CD4-positive, alpha-beta T cell treated with Interleukin-4 for 4 hours (primary cell): ENCODE data around the gene CCPG1.
A peak's percentile ranks its signal among the peaks of the same experiment; 100 is the strongest.

ENCODE experiments used
- DNase-seq: peaks from one replicate; pipeline ENCODE4 v3.0.0-alpha.2; 2020

The CCPG1 gene

DNA sequence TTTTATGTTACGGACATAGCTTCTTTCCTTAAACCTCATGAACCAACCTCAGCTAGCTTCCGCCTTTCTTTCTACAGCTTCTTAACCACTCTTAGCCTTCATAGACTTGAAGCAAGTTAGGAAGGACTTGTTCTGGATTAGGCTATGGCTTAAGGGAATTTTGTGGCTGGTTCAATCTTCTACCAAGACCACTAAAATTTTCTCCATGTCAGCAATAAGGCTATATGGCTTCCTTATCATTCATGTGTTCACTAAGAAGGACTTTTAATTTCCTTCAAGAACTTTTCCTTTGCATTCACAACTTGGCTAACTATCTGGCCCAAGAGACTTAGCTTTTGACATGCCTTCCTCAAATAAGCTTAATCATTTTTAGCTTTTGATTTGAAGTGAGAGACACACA lies 24.5 kb downstream of the CCPG1 start:
- no peak for DNase-seq

DNA sequence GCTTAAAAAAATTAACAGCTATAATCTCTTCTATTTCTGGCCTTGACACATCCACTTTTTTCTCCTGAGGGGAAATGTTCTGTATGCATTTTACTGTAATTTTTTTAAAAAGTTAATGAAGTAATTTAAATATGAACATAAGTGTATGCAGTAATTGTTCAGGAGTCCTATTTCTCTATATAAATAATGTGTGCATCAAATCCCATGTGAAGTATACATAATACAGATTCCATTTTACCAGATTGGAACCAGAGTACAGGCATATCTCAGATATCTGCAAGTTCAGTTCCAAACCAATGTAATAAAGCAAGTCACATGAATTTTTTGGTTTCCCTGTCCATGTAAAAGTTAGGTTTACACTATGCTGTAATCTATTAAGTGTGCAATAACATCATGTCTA lies 26.6 kb downstream of the CCPG1 start:
- DNase-seq, result no peak

DNA sequence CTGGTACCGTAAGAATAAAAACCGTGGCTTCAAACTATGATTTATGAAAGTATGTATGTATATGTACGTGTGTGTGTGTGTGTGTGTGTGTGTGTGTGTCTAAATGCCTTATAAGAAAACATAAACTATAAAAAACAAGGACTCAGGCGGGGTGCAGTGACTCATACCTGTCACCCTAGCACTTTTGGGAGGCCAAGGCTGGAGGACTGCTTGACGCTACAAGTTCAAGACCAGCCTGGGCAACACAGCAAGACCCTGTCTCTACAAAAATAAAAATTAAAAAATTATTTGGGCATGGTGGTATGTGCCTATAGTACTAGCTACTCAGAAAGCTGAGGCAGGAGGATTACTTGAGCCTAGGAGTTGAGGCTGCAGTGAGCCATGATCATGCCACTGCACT lies 29.1 kb downstream of the CCPG1 start:
- no peak for DNase-seq

DNA sequence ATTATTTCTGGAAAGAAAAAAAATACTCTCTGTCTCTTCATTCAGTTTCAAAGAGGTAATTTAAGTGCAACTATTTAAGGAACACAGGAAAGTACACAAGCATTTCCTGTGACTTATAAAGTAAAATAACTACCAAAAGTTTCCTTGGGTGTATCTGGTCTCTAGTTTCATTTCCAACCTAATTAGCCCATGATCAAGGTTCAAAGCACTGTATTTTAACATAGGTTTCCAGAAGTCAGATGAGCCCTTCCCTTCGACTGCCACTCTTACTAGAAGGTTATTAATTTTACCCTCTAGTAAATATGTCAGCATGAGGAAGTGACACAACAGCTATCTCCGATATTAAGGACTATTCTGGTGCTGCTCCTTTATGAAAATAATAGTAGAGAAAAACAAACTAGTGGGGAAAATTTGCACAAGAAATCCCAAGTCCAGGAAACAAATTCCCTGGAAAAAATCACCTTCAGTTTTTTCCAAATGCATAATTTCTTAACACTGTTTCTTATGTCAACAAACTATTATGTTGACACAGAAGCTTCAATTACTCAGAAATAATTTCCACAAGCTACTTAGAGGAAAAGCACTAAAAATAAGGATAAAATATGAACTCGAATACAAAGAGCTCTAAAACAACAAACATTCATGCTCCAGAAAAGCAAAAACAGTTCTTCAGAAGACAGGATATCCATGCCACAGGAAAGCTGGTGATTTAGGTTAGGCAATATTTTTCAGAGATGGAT lies 35.3 kb downstream of the CCPG1 start:
- no peak for DNase-seq

DNA sequence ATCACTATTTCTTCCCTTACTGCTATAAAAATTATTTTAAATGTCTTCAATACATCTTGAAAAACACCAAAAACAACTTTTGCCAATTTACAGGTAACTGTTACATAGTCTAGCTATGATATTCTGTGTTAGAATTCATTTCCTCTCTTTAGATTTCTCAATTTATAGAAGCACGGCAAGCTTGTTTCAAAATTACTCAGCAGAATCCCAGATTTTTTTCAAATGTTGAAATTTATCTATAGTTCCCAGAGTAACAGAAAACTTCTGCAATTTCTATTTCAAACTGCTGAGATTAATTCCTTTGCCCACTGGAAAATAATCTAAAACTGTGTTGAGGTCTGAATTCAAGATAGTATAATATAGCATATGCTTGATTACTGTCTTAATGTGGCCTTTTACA lies 41.2 kb downstream of the CCPG1 start:
- DNase-seq, result no peak

DNA sequence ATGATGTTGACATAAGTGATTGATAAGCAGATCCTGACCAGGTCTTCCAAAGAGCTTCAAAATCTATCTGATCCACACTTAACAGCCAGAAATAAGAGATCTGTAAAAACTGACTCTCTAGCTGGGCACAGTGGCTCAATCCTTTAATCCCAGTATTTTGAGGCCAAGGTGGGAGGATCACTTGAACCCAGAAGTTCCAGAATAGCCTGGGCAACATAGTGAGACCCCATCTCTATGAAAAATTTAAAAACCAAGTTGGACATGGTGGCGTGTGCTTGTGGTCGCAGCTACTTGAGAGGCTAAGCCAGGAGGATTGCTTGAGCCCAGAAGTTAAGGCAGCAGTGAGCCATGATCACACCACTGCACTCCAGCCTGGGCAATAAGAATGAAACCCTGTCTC lies 45.5 kb downstream of the CCPG1 start:
- no peak for DNase-seq

DNA sequence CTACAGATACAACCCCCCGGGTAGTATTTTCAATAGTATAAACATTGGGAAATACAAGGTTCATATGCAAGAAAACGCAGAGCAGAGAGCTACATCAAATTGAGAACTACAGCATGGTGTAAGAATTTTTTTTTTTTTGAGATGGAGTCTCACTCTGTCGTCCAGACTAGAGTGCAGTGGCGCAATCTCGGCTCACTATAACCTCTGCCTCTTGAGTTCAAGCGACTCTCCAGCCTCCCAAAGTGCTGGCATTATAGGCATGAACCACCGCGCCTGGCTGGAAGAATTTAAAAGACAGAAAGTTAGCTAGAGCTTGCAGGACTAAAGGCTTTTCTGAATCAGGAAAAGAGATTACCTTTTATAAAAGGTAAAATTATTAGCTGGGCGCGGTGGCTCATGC lies 47.1 kb downstream of the CCPG1 start:
- DNase-seq, result no peak

DNA sequence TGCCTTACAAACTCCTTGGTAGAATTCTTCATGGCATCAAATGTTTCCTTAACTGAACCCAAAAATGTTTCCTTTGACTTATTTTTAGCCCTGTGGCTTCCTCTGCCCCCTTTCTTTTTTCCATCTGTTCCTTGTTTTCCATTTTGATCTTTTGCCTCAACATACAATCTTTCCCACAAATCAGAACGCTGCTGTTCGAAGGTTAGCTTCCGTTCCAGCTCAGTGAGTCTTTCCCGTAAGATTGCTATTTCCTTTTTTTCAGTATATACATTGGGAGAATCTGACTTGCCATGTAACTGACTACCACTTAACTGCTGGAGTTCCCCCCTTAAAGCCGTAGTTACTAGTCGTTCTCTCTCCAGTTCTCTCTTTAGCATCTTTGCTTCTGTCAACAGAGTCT lies 47.9 kb downstream of the CCPG1 start:
- no peak for DNase-seq

DNA sequence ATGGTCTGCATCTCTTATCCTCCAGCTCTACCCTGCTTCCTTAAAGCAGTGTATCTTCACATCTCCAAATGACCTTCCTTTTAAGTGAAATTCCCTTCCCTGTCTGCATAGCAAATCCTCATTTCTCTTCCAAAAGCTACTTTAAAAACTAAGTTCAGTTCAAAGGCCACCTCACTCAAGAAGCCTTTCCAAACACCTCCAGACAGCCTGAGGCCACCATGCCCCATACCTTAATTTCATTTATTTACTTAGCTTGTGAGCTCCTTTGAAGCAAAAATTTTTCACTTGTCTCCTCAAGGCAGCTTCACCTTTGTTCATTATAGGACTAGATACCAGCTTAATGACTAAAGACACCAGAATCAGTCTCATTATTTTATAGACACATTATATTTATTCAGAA lies 49.7 kb downstream of the CCPG1 start:
- no peak for DNase-seq

DNA sequence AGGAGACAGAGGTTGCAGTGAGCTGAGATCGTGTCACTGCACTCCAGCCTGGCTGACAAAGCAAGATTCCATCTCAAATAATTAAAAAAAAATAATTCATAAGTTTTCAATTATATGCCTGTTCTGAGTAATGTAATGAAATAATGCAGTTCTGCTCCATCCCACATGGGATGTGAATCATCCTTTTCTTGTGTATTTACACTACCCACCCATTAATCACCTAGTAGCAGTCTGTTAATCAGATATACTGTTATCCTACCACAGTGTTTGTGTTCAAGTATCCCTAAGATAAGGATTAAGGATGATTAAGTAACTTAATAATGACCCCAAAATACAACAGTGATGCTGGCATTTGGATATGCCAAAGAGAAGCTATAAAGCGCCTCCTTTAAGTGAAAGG lies 50.4 kb downstream of the CCPG1 start:
- DNase-seq, result no peak

DNA sequence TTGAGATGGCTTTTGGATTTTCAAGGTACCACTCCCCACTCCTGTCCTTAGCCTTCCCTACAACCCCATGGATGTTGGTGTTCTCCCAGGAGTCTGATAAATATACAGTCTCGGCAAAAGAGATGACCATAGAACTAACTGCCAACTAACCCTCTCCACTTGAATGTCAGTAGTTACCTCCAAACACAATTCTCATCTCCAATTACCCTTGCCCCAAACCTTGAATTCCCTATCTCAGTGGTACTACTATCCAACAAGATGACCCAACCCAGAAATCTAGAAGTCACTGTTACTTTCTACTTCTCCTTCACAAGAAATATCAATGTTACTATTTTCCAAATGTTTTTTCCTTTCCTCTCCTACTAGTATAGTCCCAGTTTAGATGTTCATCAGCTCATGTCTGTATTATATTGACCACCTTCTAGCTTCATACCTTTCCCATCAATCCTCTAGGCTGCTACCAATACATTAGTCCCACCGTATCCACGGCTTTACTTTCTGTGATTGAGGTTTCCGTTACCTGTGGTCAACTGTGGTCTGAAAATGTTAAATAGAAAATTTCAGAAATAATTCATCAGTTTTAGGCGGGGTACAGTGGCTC lies 51.1 kb downstream of the CCPG1 start:
- no peak for DNase-seq

DNA sequence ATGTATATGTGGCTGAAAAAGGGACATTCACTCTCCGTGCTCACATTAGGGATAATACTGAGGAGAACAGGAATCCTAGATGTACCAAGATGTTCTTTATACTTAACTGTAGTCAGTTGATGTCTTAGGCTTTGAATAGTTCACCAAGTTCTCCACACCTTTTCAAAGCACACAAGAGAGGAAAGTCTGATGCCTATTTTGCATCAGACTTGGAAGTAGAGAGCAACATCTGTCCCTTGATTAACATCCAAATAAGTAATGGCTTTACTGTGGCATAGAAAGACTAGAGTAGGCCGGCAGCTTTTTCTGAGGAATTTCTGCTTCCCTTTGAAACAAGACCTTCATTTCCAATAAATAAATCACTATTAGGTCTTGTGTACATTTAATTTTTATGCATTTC lies 55.1 kb downstream of the CCPG1 start:
- DNase-seq, result no peak

DNA sequence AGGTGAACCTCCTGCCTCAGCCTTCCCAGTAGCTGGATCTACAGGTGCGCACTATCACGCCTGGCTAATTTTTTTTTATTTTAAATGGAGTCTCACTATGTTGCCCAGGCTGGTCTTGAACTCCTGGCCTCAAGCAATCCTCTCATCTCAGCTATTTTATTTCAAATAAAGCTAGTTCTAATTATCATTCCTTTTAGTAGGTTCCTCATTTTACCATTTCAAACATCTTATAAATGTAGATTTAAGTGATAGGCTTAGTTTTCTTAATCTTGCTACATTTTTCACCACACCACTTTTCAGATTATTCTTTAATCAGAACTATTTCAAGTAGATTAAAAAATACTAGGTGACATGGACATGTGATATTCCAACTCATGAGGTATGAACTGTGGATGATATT lies 58.9 kb downstream of the CCPG1 start:
- DNase-seq, result no peak

DNA sequence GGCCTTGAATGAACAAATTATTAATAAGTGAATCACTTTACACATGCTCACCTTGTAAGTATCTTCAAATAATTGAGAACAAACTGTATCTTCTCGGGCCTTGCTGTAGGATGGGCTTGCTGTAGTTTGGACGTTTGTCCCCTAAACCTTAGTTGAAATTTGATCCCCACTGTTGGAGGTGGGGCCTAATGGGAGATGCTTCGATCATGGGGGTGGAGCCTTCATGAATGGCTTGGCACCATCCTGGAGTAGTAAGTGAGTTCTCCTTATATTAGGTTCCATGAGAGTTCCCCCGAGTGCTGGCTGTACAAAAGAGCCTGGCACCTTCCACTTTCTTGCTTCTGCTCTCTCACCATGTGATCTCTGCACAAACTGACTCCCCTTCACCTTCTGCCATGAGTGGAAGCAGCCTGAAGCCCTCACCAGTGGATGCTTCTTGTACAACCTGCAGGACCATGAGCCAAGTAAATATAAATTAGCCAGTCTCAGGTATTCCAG lies 59.8 kb downstream of the CCPG1 start:
- DNase-seq, result no peak

DNA sequence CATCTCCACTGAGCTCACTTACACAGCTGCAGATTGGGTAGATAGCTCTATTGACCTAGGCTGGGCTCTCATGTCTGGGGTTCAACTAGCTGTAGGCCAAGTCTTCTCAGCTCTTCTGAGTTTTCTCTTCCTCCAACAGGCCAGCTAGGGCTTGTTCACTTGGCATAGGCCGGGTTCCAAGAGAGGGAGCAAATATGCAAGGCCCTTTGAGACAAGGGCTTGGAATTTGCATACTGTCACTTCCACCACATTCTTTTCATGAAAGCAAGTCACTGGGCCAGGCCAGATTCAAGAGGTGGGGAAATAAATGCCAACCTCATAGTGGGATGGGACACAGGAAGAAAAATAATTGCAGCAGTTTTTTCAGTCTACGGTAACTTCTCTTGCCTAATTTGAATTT lies 64.0 kb downstream of the CCPG1 start:
- no peak for DNase-seq

DNA sequence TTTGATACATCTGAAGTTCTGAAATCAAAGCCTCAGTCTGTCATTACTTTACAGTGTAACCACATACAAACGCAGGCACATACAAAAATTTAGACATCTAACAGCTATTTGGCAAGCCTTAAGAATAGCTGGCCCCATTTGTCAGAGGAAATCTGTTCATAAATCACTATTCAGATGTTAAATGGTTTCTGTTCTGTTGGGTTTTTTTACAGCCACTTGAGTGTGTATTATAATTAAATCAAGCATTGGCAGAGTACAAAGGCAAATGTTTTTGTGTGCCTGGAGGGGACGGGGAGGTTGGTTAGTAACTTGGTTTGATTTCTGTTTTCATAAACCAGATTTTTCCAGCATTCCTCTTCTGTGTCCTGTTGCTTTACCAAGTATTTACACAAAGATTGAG lies 65.0 kb downstream of the CCPG1 start:
- DNase-seq, result no peak

DNA sequence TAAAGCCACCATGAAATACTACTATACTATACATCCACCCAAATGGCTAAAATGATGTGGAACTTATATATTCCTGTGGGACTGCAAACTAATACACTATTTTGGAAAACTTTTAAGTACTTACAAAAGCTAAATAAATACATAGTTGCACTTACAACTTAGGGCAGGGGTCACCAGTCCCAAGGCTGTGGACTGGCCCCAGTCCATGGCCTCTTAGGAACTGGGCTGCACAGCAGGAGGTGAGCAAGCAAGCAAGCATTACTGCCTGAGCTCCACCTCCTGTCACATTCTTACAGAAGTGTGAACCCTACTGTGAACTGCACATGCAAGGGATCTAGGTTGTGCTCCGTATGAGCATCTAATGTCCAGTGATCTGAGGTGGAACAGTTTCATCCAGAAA lies 71.0 kb downstream of the CCPG1 start:
- no peak for DNase-seq

DNA sequence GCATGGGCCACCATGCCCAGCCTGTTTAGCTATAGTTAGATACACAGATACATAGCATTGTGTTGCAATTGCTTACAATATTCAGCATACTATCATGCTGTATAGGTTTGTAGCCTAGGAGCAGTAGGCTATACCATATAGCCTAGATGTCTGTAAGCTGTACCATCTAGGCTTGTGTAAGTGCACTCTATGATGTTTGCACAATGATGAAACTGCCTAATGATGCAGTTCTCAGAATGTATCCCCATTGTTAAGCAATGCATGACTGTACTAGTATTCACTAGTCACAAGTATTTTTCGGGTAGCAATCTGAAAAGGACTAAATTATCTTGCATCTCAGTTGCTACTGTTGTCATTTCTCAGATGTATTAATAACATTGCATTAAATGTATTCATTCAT lies 73.2 kb downstream of the CCPG1 start:
- DNase-seq, result no peak

DNA sequence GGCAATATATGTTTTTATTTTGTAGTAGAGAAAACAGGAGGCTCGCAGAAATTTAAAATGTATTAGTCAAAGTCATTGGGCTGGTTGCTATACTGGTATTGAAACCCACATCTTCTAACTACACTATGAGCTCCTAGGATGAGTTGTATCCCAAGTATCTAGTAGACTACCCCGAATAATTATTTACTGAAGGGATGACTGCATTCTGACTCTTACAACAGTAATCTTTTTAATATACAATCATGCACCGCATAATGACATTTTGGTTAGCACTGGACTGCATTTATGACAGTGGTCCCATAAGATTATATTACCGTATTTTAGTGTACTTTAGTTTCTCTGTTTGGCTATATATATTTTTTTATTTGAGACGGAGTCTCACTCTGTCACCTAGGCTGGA lies 73.8 kb downstream of the CCPG1 start:
- no peak for DNase-seq

DNA sequence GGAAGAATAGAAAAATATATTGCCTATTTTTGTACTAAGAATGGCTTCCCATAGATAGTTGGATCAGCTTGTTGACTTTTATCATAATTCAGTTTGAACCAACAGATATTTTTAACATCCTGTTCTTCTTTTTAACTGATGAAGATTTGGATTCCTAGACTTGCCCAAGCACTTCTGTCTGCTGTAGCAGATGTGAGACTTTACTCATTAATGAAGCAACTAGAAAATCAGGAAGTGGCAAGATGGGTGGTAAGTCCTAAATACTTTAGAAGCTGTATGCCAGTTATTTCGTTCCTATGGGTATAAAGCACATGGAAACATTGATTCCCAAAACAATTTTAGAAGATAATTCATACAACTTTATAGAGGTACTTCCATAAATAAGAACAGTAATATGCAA lies 80.8 kb downstream of the CCPG1 start:
- DNase-seq, result no peak

DNA sequence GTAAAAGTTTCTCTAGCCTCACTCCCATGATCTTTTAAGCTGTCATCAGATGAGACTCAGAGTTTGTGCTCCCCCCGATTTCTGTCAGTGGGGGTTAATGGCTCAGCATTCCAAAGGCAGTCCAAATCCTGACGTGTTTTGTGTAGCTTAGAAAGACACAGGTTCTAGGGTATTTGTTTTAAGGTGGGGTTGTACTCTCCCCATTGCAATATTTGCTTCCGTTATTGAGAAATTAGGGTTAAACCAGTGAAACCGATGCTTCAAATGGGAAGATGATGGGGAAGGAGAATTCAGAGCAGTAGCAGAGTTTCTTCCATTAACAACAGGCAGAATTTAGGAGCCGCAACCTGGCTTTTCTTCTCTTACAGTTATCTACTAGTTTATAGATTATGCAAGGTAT lies 85.7 kb downstream of the CCPG1 start:
- no peak for DNase-seq

DNA sequence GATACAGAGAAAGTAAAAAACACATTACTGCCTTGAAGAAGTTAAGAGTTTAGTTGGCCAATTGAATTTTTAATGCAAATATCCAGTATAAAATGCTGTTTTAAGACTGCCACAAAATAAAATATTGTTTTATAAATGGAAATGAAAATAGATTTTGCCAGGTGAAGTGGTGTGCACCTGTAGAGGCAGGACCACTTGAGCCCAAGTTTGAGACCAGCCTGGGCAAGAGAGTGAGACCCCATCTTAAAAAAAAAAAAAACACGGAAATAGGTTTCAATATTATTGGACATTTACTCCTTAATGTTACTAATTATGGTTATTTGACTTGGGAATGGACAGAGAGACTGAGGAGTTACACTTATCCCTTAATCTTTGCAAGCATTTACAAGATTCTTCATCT lies 87.2 kb downstream of the CCPG1 start:
- DNase-seq, result no peak

DNA sequence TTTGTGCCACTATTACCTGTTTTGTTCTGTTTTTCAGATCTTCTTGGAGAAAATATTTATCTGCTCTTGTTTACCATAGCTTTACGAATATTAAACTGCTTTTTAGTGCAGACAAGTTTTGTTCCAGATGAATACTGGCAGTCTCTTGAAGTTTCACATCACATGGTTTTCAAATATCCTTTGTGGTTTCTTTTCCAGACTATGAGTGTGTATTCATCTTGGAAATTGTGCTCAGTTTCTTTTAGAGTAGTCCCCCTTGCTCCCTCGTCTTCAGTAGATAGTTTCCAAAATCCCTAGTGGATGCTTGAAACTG lies 88.0 kb downstream of the CCPG1 start:
- no peak for DNase-seq

DNA sequence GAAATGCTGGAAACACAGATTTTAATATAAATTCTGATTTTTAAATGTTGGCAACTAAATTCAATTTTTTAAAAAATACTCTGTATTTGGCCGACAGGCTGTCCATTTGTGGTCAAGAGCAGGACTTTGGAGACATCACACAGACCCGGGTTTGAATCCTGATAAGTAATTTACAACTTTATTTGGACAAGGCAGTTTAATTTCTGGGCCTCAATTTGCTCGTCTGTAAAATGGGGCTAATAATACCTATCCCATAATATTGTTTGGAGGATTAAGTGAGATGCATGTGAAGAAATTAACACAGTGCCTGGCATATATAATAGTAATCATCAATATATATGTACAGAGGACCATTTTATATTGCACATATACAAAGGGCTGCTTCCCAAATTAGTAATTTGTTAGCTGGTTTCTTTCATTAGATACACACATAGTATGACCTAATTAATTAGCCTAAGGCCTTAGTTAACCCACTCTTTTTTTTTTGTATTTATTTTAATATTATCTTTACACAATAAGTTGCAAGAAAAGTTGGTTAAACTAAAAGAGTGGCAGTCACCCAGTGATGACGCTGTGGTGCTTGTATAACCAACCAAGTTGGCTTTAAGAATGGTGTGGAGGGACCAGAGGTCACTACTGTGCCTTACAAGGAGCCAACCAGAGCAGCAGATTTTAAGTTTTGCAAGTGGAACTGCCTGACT lies 88.5 kb downstream of the CCPG1 start:
- DNase-seq, result peak; percentile 17
